Neural cell (in vitro differentiated cells): Measurements from ENCODE around the gene NLRP12. TPM values are rescaled to one million over a fixed set of nuclear protein-coding genes. Genes with fewer than 3 reads are reported as not detected.
"Not testable (repeated sequence)": the region's sequence is repeated elsewhere in the genome, so short reads cannot be mapped to it uniquely, and the experiment has no call there.

Experiments used
- H2AFZ ChIP-seq: fragments of 200-600, 300-800 bp; sonication (generic), shearing (Covaris generic); 2 replicates; pipeline ENCODE4 v1.6.0; 2014; ENCODE audit warnings: low read depth, mild to moderate bottlenecking, antibody characterized with exemption, low read length, moderate library complexity
- H3F3A ChIP-seq: fragments of 200-600 bp; shearing (Covaris generic); 2 replicates; pipeline ENCODE4 v1.6.1; 2016; ENCODE audit warnings: mild to moderate bottlenecking, moderate library complexity, mixed read lengths, antibody characterized with exemption, low read length; ENCODE audit not compliant: insufficient read depth, poor library complexity, severe bottlenecking
- H3K27ac ChIP-seq: fragments of 200-600, 300-800 bp; sonication (generic), shearing (Covaris generic); 2 replicates; pipeline ENCODE4 v1.5.1; 2014; ENCODE audit warnings: mild to moderate bottlenecking, low read length, moderate library complexity
- H3K27me3 ChIP-seq: fragments of 300-800, 200-600 bp; sonication (generic), shearing (Covaris generic); 2 replicates; pipeline ENCODE4 v1.6.0; 2014; ENCODE audit warnings: mild to moderate bottlenecking, low read depth, low read length, moderate library complexity; ENCODE audit not compliant: insufficient read depth
- H3K36me3 ChIP-seq: fragments of 300-800, 200-600 bp; sonication (generic), shearing (Covaris generic); 2 replicates; pipeline ENCODE4 v1.5.1; 2014; ENCODE audit warnings: mild to moderate bottlenecking, antibody characterized with exemption, low read length, moderate library complexity; ENCODE audit not compliant: insufficient read depth
- H3K4me2 ChIP-seq: fragments of 300-800, 200-600 bp; sonication (generic), shearing (Covaris generic); 2 replicates; pipeline ENCODE4 v1.6.0; 2014; ENCODE audit warnings: mild to moderate bottlenecking, low read length
- H3K4me3 ChIP-seq: fragments of 300-800, 200-600 bp; sonication (generic), shearing (Covaris generic); 2 replicates; pipeline ENCODE4 v1.5.1; 2014; ENCODE audit warnings: mild to moderate bottlenecking, low read length, moderate library complexity
- H3K79me2 ChIP-seq: fragments of 200-600 bp; shearing (Covaris generic); replicated peaks from 2 replicates; pipeline ENCODE4 v1.6.0; 2014; ENCODE audit warnings: mild to moderate bottlenecking, low read length, moderate library complexity; ENCODE audit not compliant: insufficient read depth
- H3K9ac ChIP-seq: fragments of 300-800, 200-600 bp; sonication (generic), shearing (Covaris generic); 2 replicates; pipeline ENCODE4 v1.6.1; 2016; ENCODE audit warnings: mild to moderate bottlenecking, low read length, mixed read lengths
- H3K9me2 ChIP-seq: fragments of 200-600 bp; shearing (Covaris generic); 2 replicates; pipeline ENCODE4 v1.6.1; 2016; ENCODE audit warnings: mild to moderate bottlenecking, low read length, mixed read lengths; ENCODE audit not compliant: insufficient read depth
- H3K9me3 ChIP-seq: fragments of 200-600, 300-800 bp; sonication (generic), shearing (Covaris generic); 2 replicates; pipeline ENCODE4 v1.6.1; 2016; ENCODE audit warnings: mild to moderate bottlenecking, mixed run types, low read length, moderate library complexity, mixed read lengths
- H4K20me1 ChIP-seq: fragments of 200-600 bp; shearing (Covaris generic); 2 replicates; pipeline ENCODE4 v1.6.1; 2016; ENCODE audit warnings: mild to moderate bottlenecking, mixed run types; ENCODE audit not compliant: insufficient read depth
- EP300 ChIP-seq: fragments of 450-650 bp; conservative IDR thresholded peaks from 2 replicates; pipeline ENCODE4 v1.6.1; 2014; ENCODE audit warnings: antibody characterized with exemption, mild to moderate bottlenecking, moderate library complexity; ENCODE audit not compliant: poor library complexity, severe bottlenecking
- EZH2 ChIP-seq: fragments of 200-600, 300-800 bp; shearing (Covaris generic), sonication (generic); IDR thresholded peaks from 2 replicates; pipeline ENCODE4 v1.6.1; 2014; ENCODE audit warnings: antibody characterized with exemption, low read length, borderline replicate concordance, mild to moderate bottlenecking; ENCODE audit not compliant: insufficient read depth, poor library complexity, severe bottlenecking
- MXI1 ChIP-seq: fragments of 450-650 bp; conservative IDR thresholded peaks from 2 replicates; pipeline ENCODE4 v1.6.1; 2014; ENCODE audit warnings: antibody characterized with exemption, mild to moderate bottlenecking; ENCODE audit not compliant: poor library complexity, severe bottlenecking
- POLR2AphosphoS5 ChIP-seq: IDR thresholded peaks from 2 replicates; pipeline ENCODE4 v1.6.1; 2012
- RAD21 ChIP-seq: fragments of 450-650 bp; conservative IDR thresholded peaks from 2 replicates; pipeline ENCODE4 v1.6.1; 2014; ENCODE audit warnings: antibody characterized with exemption, mild to moderate bottlenecking, moderate library complexity
- SMC3 ChIP-seq: fragments of 450-650 bp; conservative IDR thresholded peaks from 2 replicates; pipeline ENCODE4 v1.6.1; 2014; ENCODE audit warnings: antibody characterized with exemption, mild to moderate bottlenecking, moderate library complexity; ENCODE audit not compliant: poor library complexity
- TAF1 ChIP-seq: IDR thresholded peaks from 2 replicates; pipeline ENCODE4 v1.6.1; 2012; ENCODE audit warnings: low read depth
- polyA plus RNA-seq: library from polyadenylated mRNA; depleted of rRNA; stranded (reverse); fragments of >200 nt; gene quantifications from 2 replicates; pipeline ENCODE4 v1.2.3, GENCODE V29; 2014
- TF ChIP-seq, protein P1 (sequence below): IDR thresholded peaks from 2 replicates; pipeline ENCODE4 v1.6.1; 2012; ENCODE audit warnings: borderline replicate concordance
- TF ChIP-seq, protein P2 (sequence below): fragments of 450-650 bp; IDR thresholded peaks from 2 replicates; pipeline ENCODE4 v1.5.1; 2014; ENCODE audit warnings: antibody characterized with exemption, mild to moderate bottlenecking, moderate library complexity; ENCODE audit not compliant: poor library complexity, severe bottlenecking

The NLRP12 gene
- polyA plus RNA-seq, 1 donor from 2014 or later = not detected

DNA sequence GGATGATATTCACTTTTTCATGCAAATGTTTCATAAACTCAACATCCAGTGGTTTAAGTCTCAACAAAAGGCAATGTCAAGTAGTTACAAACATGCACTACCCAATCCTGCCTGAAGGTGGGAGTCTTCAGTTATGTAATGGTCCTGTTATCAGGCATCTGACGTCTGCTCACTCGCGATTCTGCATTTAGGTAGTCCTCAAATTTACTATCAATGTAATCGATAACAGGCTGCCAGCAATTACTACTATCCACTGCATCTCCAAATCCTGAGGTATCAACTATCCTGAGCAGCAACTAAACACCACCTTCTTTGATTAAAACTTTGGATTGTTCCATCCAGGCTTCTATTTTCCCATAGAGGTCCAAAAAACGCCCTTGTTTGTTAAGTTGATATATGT, 51.2 kb downstream of the NLRP12 start:
- Histone ChIP-seq H4K20me1 (no peaks in the 10 kb centered on the region), H3K27ac (no peak overlapping the region), H3K9ac (no peak overlapping the region), H3K79me2 (no peaks in the 10 kb centered on the region), H3K9me3 (no peaks in the 10 kb centered on the region), H2AFZ (no peak overlapping the region), H3K27me3 (no peaks in the 10 kb centered on the region), H3K36me3 (no peaks in the 10 kb centered on the region), H3F3A (no peaks in the 10 kb centered on the region), H3K9me2 (no peaks in the 10 kb centered on the region), H3K4me3 (no peak overlapping the region), H3K4me2 (no peak overlapping the region)
- TF ChIP-seq, protein P1, sequence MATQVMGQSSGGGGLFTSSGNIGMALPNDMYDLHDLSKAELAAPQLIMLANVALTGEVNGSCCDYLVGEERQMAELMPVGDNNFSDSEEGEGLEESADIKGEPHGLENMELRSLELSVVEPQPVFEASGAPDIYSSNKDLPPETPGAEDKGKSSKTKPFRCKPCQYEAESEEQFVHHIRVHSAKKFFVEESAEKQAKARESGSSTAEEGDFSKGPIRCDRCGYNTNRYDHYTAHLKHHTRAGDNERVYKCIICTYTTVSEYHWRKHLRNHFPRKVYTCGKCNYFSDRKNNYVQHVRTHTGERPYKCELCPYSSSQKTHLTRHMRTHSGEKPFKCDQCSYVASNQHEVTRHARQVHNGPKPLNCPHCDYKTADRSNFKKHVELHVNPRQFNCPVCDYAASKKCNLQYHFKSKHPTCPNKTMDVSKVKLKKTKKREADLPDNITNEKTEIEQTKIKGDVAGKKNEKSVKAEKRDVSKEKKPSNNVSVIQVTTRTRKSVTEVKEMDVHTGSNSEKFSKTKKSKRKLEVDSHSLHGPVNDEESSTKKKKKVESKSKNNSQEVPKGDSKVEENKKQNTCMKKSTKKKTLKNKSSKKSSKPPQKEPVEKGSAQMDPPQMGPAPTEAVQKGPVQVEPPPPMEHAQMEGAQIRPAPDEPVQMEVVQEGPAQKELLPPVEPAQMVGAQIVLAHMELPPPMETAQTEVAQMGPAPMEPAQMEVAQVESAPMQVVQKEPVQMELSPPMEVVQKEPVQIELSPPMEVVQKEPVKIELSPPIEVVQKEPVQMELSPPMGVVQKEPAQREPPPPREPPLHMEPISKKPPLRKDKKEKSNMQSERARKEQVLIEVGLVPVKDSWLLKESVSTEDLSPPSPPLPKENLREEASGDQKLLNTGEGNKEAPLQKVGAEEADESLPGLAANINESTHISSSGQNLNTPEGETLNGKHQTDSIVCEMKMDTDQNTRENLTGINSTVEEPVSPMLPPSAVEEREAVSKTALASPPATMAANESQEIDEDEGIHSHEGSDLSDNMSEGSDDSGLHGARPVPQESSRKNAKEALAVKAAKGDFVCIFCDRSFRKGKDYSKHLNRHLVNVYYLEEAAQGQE = no peak
- TF ChIP-seq TAF1 (no peak), EP300 (no peak), SMC3 (peak; percentile 69), EZH2 (no peak), MXI1 (no peak), POLR2AphosphoS5 (no peak), RAD21 (peak; percentile 76)
- TF ChIP-seq, protein P2, sequence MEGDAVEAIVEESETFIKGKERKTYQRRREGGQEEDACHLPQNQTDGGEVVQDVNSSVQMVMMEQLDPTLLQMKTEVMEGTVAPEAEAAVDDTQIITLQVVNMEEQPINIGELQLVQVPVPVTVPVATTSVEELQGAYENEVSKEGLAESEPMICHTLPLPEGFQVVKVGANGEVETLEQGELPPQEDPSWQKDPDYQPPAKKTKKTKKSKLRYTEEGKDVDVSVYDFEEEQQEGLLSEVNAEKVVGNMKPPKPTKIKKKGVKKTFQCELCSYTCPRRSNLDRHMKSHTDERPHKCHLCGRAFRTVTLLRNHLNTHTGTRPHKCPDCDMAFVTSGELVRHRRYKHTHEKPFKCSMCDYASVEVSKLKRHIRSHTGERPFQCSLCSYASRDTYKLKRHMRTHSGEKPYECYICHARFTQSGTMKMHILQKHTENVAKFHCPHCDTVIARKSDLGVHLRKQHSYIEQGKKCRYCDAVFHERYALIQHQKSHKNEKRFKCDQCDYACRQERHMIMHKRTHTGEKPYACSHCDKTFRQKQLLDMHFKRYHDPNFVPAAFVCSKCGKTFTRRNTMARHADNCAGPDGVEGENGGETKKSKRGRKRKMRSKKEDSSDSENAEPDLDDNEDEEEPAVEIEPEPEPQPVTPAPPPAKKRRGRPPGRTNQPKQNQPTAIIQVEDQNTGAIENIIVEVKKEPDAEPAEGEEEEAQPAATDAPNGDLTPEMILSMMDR = peak; percentile 83

DNA sequence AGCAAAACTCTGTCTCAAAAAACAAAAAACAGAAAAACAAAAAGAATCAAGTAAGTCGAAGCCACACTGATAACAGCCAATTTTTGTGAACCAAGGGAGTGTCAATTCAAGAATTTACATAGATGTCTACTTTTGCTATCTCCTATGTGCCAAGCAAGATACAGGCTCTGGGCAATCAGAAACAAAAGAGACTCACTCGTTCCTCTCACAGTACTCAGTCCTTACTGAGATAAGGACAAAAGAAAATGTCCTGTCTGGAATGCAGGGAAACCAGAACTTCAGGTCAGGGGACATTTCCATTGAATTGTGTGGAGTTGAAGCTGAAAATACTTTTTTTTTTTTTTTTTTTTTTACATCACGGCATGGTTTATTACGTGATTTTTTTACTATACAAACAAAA, 53.0 kb downstream of the NLRP12 start:
- Histone ChIP-seq H3K9me3 (no peaks in the 10 kb centered on the region), H3K36me3 (no peaks in the 10 kb centered on the region), H3K27ac (no peak overlapping the region), H4K20me1 (no peaks in the 10 kb centered on the region), H2AFZ (no peak overlapping the region), H3K9me2 (no peaks in the 10 kb centered on the region), H3K4me3 (no peak overlapping the region), H3F3A (no peaks in the 10 kb centered on the region), H3K9ac (no peak overlapping the region), H3K27me3 (no peaks in the 10 kb centered on the region), H3K79me2 (no peaks in the 10 kb centered on the region), H3K4me2 (no peak overlapping the region)
- TF ChIP-seq EP300 (no peak), MXI1 (no peak), SMC3 (no peak), TAF1 (no peak), POLR2AphosphoS5 (no peak), EZH2 (no peak), RAD21 (no peak)
- TF ChIP-seq, protein P1 = no peak
- TF ChIP-seq, protein P2 = no peak

DNA sequence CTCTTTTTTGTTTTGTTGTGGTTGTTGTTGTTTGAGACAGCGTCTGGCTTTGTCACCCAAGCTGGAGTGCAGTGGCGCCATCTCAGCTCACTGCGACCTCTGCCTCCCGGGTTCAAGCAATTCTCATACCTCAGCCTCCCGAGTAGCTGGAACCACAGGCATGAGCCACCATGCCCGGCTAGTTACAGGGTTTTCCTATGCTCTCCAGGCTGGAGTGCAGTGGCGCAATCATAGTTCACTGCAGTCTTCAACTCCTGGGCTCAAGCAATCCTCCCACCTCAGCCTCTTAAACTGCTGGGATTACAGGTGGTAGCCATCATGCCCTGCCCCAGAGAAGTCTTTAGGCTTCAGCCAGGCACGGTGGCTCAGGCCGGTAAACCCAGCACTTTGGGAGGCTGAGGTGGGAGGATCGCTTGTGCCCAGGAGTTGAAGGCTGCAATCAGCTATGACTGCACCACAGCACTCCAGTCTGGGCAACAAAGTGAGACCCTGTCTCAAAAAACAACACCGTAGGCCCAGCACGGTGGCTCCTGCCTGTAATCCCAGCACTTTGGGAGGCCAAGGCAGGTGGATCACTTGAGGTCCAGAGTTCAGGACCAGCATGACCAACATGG, 54.3 kb downstream of the NLRP12 start:
- not testable (repeated sequence) for H3K9ac ChIP-seq, H3K9me2 ChIP-seq, H3K4me2 ChIP-seq, H3K36me3 ChIP-seq, H3K27ac ChIP-seq, H3K79me2 ChIP-seq, H3K9me3 ChIP-seq, H4K20me1 ChIP-seq, H3K4me3 ChIP-seq, H3F3A ChIP-seq, H2AFZ ChIP-seq, H3K27me3 ChIP-seq
